Measurements from ENCODE around the gene WDR36. TPM values are rescaled to one million over a fixed set of nuclear protein-coding genes. Genes with fewer than 3 reads are reported as not detected.

The WDR36 gene
- total RNA-seq (2022; extraction: Qiagen RNA extraction; ENCODE audit: low read depth): 9.5 to 16.6 TPM (median 16.3 TPM) in 5 replicates

GRCh38 chr5:111092062-111092853 lies at the start of gene WDR36:
TSS of gene WDR36 (plus strand) at chr5:111092348. CDS start at chr5:111092457, 109 bp downstream.

GRCh38 chr5:111071413-111071812 lies 20.7 kb upstream of the WDR36 start, which contains the start of gene TSLP:
TSS of gene TSLP (plus strand) at chr5:111071713. CDS start at chr5:111071891, 178 bp downstream.

Other genes with a start within 250 kb of the WDR36 start
- gene TSLP, start 20.6 kb upstream of the WDR36 start, total RNA-seq (2022; extraction: Qiagen RNA extraction; ENCODE audit: low read depth): not detected in 5 replicates
- not detected in 5 replicates for gene CAMK4, start 132.0 kb downstream of the WDR36 start, total RNA-seq (2022; extraction: Qiagen RNA extraction; ENCODE audit: low read depth)

Measured in A549 treated with RU486 at 1 μM for 4 hours (cell line).